ENCODE results near the gene SEPTIN7. TPM values are rescaled to one million over a fixed set of nuclear protein-coding genes. Genes with fewer than 3 reads are reported as not detected.

SEPTIN7 gene
- total RNA-seq, 1 experiment from 2014 or later, result 486 TPM

DNA sequence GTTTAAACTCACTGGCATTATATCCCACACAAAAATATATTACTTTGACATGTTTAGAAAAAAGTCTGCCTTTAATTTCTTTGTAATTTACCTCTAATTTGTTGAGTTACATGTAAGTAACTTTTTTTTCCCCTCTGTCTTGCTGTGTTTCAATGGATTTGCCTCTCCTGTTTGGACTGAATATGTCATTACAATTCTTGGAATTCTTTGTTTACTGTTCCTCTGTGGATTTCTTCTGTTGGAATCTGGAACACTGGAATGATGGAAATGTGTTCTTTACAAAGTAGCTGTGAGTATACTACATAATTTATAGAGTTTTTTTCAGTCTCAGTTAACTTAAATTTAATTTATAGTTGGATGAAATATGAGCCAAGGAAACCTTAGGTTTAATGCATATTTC is 30.4 kb downstream of the SEPTIN7 start:
- peak; percentile 33 for DNase-seq (ENCODE audit: low read depth)

DNA sequence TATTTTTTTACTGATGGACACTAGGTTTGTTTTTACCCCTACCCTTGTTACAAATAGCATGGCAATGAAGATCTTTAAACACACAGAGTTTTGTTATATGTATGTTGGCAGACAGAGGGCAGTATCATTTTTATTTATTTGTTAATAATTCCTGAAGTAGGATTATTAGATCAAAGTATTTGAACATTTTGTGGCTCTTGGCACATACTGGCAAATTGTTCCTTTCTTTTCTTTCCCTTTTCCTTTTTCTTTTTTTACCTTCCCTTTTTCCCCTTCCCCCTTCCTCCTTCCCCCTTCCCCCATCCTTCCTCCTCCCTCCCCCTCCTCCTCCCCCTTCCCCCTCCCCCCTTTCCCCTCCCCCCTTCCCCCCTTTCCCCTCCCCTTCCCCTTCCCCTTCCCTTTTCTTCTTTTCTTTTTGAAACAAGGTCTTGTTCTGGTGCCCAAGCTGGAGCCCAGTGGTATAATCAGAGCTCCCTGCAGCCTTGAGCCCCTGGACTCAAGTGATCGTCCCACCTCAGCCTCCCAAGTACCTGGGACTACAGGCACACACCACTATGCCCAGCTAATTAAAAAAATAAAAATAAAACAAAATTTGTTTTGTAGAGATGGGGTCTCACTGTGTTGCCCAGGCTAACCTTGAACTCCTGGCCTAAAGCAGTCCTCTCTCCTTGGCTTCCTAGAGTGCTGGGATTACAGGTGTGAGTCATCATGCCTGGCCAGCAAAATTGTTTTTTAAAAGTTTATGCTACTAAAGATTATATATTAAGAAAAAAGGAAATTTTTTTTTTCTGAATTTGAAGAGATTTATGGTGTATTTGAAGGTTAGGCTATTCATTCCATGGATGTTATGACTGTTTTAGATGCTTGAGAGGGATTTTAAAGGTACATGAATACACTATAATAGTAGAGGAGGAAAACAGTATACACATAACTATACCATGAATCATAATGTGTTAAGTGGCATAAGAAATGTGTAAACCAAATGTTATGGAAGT is 39.3 kb downstream of the SEPTIN7 start:
- peak; percentile 62 for DNase-seq (ENCODE audit: low read depth)

GRCh38 chr7:35846816-35847412 is 46.1 kb downstream of the SEPTIN7 start:
- peak; percentile 43 for DNase-seq (ENCODE audit: low read depth)

DNA sequence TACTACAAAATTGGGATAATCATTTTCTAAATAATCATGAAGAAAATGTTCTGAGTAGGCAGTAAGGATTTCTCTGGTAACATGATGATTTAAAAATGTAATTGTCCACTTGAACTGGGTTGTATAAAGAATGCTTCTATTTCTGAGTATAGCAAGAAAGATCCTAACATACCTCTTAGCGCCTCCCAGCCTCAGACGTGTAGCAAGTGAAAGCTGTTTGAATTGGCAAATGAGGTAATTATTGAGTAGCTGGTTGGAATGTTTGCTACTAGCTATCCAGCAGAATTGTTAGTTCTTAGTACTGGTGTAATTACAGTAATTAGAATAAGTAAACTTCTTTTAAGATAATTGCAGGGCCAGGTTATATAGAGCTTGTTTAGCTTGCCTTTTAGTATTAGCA is 47.9 kb downstream of the SEPTIN7 start:
- no peak for DNase-seq (ENCODE audit: low read depth)

DNA sequence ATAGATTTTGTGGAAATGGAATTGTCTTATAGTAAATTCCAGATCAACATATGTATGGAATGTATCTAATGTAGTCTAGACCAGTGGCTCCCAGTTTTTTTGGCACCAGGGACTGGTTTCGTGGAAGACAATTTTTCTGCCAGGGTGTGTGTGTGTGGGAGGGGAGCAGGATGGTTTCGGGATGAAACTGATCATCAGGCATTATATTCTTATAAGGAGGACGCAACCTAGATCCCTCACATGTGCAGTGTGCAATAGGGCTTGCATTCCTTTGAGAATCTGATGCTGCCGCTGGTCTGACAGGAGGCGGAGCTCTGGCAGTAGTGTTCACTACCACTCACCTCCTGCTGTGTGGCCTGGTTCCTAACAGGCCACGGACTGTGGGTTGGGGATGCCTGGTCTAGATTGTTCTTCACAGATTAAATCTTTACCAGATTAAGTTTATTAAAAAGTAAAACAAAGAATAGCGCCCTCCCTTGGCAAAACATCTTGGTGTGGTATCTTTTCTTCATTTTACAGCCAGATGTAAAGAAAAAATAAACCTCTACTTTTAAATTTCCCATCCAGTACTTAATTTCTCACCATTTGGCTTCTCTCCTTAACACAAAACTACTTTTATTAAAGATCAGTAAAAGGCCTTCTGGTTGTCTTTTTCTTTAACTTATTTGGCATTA is 48.4 kb downstream of the SEPTIN7 start:
- peak; percentile 8 for DNase-seq (ENCODE audit: low read depth)

- DNase-seq (ENCODE audit: low read depth), result no peak
Observed at GRCh38 chr7:35849954-35850353, 49.1 kb downstream of the SEPTIN7 start.

Other genes starting within 250 kb of the SEPTIN7 start
- 25.7 and 28.6 TPM in 2 replicates for gene HERPUD2, start 105.9 kb upstream of the SEPTIN7 start, total RNA-seq (2014; rRNA removed)